MM.1S (cell line): ENCODE results near the gene SMOC2.

ENCODE experiments used
- DNase-seq: peaks from one replicate; pipeline ENCODE4 v3.0.0-alpha.2; 2015
- H2AFZ ChIP-seq: fragments of 300-600 bp; sonication (generic); 2 replicates; pipeline ENCODE4 v1.6.0; 2016; ENCODE audit warnings: antibody characterized with exemption, low read length
- H3F3A ChIP-seq: fragments of 300-600 bp; sonication (generic); 2 replicates; pipeline ENCODE4 v1.6.1; 2016; ENCODE audit warnings: mild to moderate bottlenecking, antibody characterized with exemption, low read length, moderate library complexity, mixed read lengths; ENCODE audit not compliant: insufficient read depth
- H3K27ac ChIP-seq: fragments of 300-600 bp; sonication (generic); 2 replicates; pipeline ENCODE4 v1.5.1; 2016; ENCODE audit warnings: mild to moderate bottlenecking, low read length
- H3K27me3 ChIP-seq: fragments of 300-600 bp; sonication (generic); replicated peaks from 2 replicates; pipeline ENCODE4 v1.6.0; 2016; ENCODE audit warnings: low read length; ENCODE audit not compliant: insufficient read depth
- H3K36me3 ChIP-seq: fragments of 300-600 bp; sonication (generic); replicated peaks from 2 replicates; pipeline ENCODE4 v1.6.1; 2016; ENCODE audit warnings: mild to moderate bottlenecking, low read length, mixed read lengths; ENCODE audit not compliant: insufficient read depth
- H3K4me1 ChIP-seq: fragments of 300-600 bp; sonication (generic); 2 replicates; pipeline ENCODE4 v1.6.1; 2016; ENCODE audit warnings: low read length, mixed read lengths
- H3K4me2 ChIP-seq: fragments of 300-600 bp; sonication (generic); 2 replicates; pipeline ENCODE4 v1.6.0; 2016; ENCODE audit warnings: low read depth, low read length
- H3K4me3 ChIP-seq: fragments of 300-600 bp; sonication (generic); 2 replicates; pipeline ENCODE4 v1.5.1; 2016; ENCODE audit warnings: low read length, mixed read lengths
- H3K79me2 ChIP-seq: fragments of 300-600 bp; sonication (generic); 2 replicates; pipeline ENCODE4 v1.6.1; 2016; ENCODE audit warnings: mixed run types, low read length, mixed read lengths
- H3K9ac ChIP-seq: fragments of 300-600 bp; sonication (generic); 2 replicates; pipeline ENCODE4 v1.6.1; 2016; ENCODE audit warnings: low read length, mixed read lengths
- H3K9me2 ChIP-seq: fragments of 300-600 bp; sonication (generic); replicated peaks from 2 replicates; pipeline ENCODE4 v1.6.1; 2016; ENCODE audit warnings: mild to moderate bottlenecking, low read length, mixed read lengths; ENCODE audit not compliant: insufficient read depth
- H3K9me3 ChIP-seq: fragments of 300-600 bp; sonication (generic); replicated peaks from 2 replicates; pipeline ENCODE4 v1.6.1; 2016; ENCODE audit warnings: mild to moderate bottlenecking, low read length, mixed read lengths; ENCODE audit not compliant: insufficient read depth
- H4K20me1 ChIP-seq: fragments of 300-600 bp; sonication (generic); 2 replicates; pipeline ENCODE4 v1.6.1; 2016; ENCODE audit warnings: mild to moderate bottlenecking, low read length, moderate library complexity, mixed read lengths; ENCODE audit not compliant: insufficient read depth
- EZH2 ChIP-seq: fragments of 300-600 bp; sonication (generic); optimal IDR thresholded peaks from 2 replicates; pipeline ENCODE3; 2017; ENCODE audit warnings: low read depth, mild to moderate bottlenecking, antibody characterized with exemption, low read length, mixed read lengths
- EZH2phosphoT487 ChIP-seq: fragments of 300-600 bp; sonication (generic); IDR thresholded peaks from 2 replicates; pipeline ENCODE4 v1.6.1; 2018; ENCODE audit warnings: antibody characterized with exemption, low read length
- TF ChIP-seq, protein P1 (sequence below): fragments of 300-600 bp; sonication (generic); IDR thresholded peaks from 2 replicates; pipeline ENCODE4 v1.5.1; 2016; ENCODE audit warnings: antibody characterized with exemption, low read length, mixed read lengths

Gene SMOC2

DNA sequence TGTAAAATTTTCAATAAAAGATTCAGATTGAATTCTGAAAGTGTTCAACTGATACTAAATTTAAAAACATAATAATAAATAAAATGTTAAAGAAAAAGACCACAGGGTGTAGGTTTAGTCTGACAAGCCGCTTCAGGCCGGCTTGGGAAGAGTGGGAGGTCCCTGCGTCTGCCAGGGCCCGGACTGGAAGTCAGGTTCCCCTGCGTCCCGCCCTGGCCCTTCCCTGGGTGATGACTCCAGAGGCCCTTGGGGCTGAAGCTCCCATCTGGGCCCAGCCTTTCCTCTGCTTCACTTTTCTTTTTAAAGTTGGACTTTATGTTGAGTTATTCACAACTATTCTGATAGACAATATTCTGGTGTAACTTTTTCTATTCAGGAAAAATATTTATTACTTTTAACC lies 93.3 kb downstream of the SMOC2 start:
- TF ChIP-seq EZH2phosphoT487 (no peak), EZH2 (no peak)
- TF ChIP-seq, protein P1, sequence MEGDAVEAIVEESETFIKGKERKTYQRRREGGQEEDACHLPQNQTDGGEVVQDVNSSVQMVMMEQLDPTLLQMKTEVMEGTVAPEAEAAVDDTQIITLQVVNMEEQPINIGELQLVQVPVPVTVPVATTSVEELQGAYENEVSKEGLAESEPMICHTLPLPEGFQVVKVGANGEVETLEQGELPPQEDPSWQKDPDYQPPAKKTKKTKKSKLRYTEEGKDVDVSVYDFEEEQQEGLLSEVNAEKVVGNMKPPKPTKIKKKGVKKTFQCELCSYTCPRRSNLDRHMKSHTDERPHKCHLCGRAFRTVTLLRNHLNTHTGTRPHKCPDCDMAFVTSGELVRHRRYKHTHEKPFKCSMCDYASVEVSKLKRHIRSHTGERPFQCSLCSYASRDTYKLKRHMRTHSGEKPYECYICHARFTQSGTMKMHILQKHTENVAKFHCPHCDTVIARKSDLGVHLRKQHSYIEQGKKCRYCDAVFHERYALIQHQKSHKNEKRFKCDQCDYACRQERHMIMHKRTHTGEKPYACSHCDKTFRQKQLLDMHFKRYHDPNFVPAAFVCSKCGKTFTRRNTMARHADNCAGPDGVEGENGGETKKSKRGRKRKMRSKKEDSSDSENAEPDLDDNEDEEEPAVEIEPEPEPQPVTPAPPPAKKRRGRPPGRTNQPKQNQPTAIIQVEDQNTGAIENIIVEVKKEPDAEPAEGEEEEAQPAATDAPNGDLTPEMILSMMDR: no peak
- Histone ChIP-seq H3K27me3 (no peaks in the 10 kb centered on the region), H3K9ac (no peak overlapping the region), H3F3A (no peaks in the 10 kb centered on the region), H4K20me1 (no peaks in the 10 kb centered on the region), H3K36me3 (no peaks in the 10 kb centered on the region), H3K4me1 (no peaks in the 10 kb centered on the region), H3K9me3 (no peaks in the 10 kb centered on the region), H3K4me2 (no peak overlapping the region), H3K4me3 (no peak overlapping the region), H3K27ac (no peak overlapping the region), H3K79me2 (no peaks in the 10 kb centered on the region), H2AFZ (no peak overlapping the region), H3K9me2 (no peaks in the 10 kb centered on the region)
- DNase-seq: no peak

DNA sequence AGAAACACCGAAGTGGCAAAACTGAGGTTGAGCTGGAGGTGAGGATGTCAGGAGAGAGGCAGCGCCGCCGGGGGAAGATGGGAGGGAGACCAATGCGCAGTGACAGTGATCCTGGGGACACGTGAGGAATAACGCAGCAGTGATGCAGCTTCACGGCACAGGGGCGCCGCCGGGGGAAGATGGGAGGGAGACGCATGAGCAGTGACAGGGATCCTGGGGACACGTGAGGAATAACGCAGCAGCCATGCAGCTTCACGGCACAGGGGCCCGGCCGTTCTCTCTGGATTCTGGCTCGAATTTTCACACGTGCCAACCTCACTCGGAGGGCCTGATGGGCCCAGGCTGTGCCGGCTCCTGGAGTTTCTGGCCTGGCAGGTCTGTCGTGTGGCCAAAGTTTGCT lies 94.7 kb downstream of the SMOC2 start:
- DNase-seq: no peak
- TF ChIP-seq EZH2 (no peak), EZH2phosphoT487 (no peak)
- TF ChIP-seq, protein P1: no peak
- no peak overlapping the region for H2AFZ ChIP-seq

DNA sequence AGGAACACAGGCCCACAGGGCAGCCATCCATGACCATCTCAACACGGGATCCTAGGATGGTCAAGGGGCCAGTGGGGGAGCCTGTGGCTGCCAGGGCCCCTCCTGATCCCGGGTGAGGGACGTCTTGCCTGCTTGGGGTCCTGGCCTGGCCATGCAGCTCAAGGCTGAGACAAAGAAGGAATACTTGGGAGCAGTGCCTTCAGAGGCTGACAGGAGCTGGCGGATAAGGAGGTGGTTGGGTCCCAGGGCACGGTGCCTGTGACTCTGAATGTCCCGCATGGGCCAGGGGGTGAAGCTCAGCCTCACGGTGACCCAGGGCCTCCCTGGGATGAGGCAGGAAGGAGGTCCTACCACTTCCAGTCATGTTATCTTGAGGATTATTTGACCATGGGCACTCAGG lies 95.2 kb downstream of the SMOC2 start:
- no peaks in the 10 kb centered on the region for H3K27me3 ChIP-seq
- no peak for TF ChIP-seq EZH2
- TF ChIP-seq, protein P1: no peak
- no peak for TF ChIP-seq EZH2phosphoT487
- no peak overlapping the region for H3K4me3 ChIP-seq
- H3F3A ChIP-seq: no peaks in the 10 kb centered on the region
- H3K4me2 ChIP-seq: no peak overlapping the region
- H3K79me2 ChIP-seq: no peaks in the 10 kb centered on the region
- no peaks in the 10 kb centered on the region for H3K9me3 ChIP-seq
- H3K9ac ChIP-seq: no peak overlapping the region
- H3K27ac ChIP-seq: no peak overlapping the region
- no peak overlapping the region for H2AFZ ChIP-seq
- no peak for DNase-seq
- no peaks in the 10 kb centered on the region for H4K20me1 ChIP-seq
- no peaks in the 10 kb centered on the region for H3K36me3 ChIP-seq
- H3K9me2 ChIP-seq: no peaks in the 10 kb centered on the region
- no peaks in the 10 kb centered on the region for H3K4me1 ChIP-seq

More for the DNA sequence above, 94.7 kb downstream of the SMOC2 start:
- Histone ChIP-seq H3F3A (no peaks in the 10 kb centered on the region), H4K20me1 (no peaks in the 10 kb centered on the region), H3K27me3 (no peaks in the 10 kb centered on the region), H3K4me3 (no peak overlapping the region), H3K36me3 (no peaks in the 10 kb centered on the region), H3K9me3 (no peaks in the 10 kb centered on the region), H3K4me1 (no peaks in the 10 kb centered on the region), H3K9ac (no peak overlapping the region), H3K4me2 (no peak overlapping the region), H3K27ac (no peak overlapping the region), H3K9me2 (no peaks in the 10 kb centered on the region), H3K79me2 (no peaks in the 10 kb centered on the region)
